GM21526 (cell line): ENCODE data around the gene UNKL.

Experiments
- ATAC-seq: cut with Tn5 transposase; IDR thresholded peaks from one replicate; pipeline ENCODE4 v1.9.1; 2021; ENCODE audit warnings: moderate library complexity; ENCODE audit not compliant: unreplicated experiment, low FRiP score

UNKL gene

GRCh38 chr16:1314399-1315068 lies 100.0 kb downstream of the UNKL start:
- no peak for ATAC-seq

DNA sequence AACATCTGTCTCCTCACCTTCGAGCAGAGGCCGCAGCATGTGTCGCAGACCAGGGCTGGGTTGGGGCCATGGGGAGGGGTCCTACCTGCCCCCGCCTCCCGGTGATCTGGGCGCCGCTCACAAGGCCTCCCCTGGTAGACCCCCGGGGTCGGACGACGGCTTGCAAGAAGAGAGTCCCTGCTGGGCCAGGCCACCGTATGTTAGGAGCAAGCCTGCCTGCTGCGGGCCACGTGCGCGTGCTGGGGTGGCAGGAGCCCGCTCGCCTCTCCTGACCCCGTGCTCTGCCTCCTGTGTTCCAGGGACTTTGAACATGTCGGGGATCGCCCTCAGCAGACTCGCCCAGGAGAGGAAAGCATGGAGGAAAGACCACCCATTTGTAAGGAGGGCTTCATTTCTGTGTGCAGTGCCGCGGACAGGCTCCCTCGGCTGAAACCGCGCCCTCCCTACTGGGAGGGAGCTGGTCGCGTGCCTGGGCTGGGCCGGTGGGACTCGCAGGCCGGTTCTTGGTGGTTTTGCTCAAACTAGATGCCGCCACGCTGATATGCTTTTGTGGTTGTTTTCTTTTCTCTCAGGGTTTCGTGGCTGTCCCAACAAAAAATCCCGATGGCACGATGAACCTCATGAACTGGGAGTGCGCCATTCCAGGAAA lies 100.7 kb downstream of the UNKL start:
- ATAC-seq: no peak
